HCT116 (cell line): Measurements from ENCODE around the gene CHRNB1. TPM values are rescaled to one million over a fixed set of nuclear protein-coding genes. Genes with fewer than 3 reads are reported as not detected.

Source experiments
- ATAC-seq: fragments of 200-7000 bp; cut with Tn5 transposase; 2 replicates; pipeline ENCODE4 v1.9.1; 2020; ENCODE audit warnings: mild to moderate bottlenecking, moderate library complexity
- BruUV-seq: library from RNA; stranded (reverse); fragments of 400-500 nt; replicated peaks from 2 replicates; lab custom pipeline; 2021; lab: Mats Ljungman, UMichigan
- CTCF ChIA-PET: fragments of 300-600 bp; sonication (Branson Sonifier 250); formaldehyde crosslinking; loops from one replicate; lab custom pipeline; 2021; ENCODE audit warnings: antibody characterized with exemption; lab: Charles Lee
- POLR2A ChIA-PET: fragments of 300-600, 350-600 bp; sonication (Branson Sonifier 250); formaldehyde crosslinking; loops from one replicate; lab custom pipeline; 2021; ENCODE audit warnings: antibody characterized with exemption; lab: Charles Lee
- RAD21 ChIA-PET, 2 experiments: fragments of 300-600 bp; sonication (Branson Sonifier 250); formaldehyde crosslinking; loops; one replicate each; lab custom pipeline; 2023; ENCODE audit warnings: low total read pairs in 2 of 2; ENCODE audit not compliant: uncharacterized antibody in 2 of 2, unreplicated experiment in 2 of 2, low non-redundant PET in 1 of 2; lab: Charles Lee
- DNase-seq: peaks from one replicate; pipeline ENCODE4 v3.0.0-alpha.2; 2010; ENCODE audit warnings: low read depth, low spot score
- H2AFZ ChIP-seq: fragments of 200-600 bp; shearing (Covaris generic), sonication (generic); 2 replicates; pipeline ENCODE4 v1.6.1; 2017; ENCODE audit warnings: low read depth, mixed run types, mixed read lengths, antibody characterized with exemption, low read length; ENCODE audit not compliant: poor library complexity, severe bottlenecking
- H3K27ac ChIP-seq: 2 replicates; pipeline ENCODE4 v1.5.1; 2012; ENCODE audit warnings: low read depth, low read length
- H3K27me3 ChIP-seq: fragments of 200-600 bp; sonication (generic); 2 replicates; pipeline ENCODE4 v1.6.1; 2016; ENCODE audit warnings: mixed run types, low read length, mixed read lengths; ENCODE audit not compliant: insufficient read depth
- H3K36me3 ChIP-seq, 2 experiments: fragments of 200-500 bp in 1 of 2; fragments of 200-600 bp in 1 of 2; sonication (Bioruptor generic) in 1 of 2; sonication (generic) in 1 of 2; 2 replicates each; pipeline versions ENCODE4 v1.5.1 to v1.6.1; 2014 to 2016; ENCODE audit warnings: low read length in 2 of 2, inconsistent platforms in 1 of 2, mixed read lengths in 1 of 2, mixed run types in 1 of 2; ENCODE audit not compliant: insufficient read depth in 2 of 2, control insufficient read depth in 1 of 2
- H3K4me1 ChIP-seq, 2 experiments: fragments of 200-600 bp in 1 of 2; sonication (generic) in 1 of 2; 2 replicates each; pipeline versions ENCODE4 v1.5.1 to v1.6.1; 2012 to 2017; ENCODE audit warnings: low read length in 2 of 2, inconsistent platforms in 1 of 2, mild to moderate bottlenecking in 1 of 2, mixed read lengths in 1 of 2, mixed run types in 1 of 2, moderate library complexity in 1 of 2; ENCODE audit not compliant: insufficient read depth in 2 of 2, control insufficient read depth in 1 of 2
- H3K4me2 ChIP-seq: fragments of 200-600 bp; sonication (generic); 2 replicates; pipeline ENCODE4 v1.6.1; 2017; ENCODE audit warnings: mixed run types, low read length, mixed read lengths
- H3K4me3 ChIP-seq, 2 experiments: fragments of 200-600 bp in 1 of 2; sonication (generic) in 1 of 2; replicated peaks in 1 of 2; 2 replicates each; pipeline ENCODE4 v1.5.1; 2011 to 2016; ENCODE audit warnings: low read length in 2 of 2, control low read depth in 1 of 2, low read depth in 1 of 2, mild to moderate bottlenecking in 1 of 2, mixed read lengths in 1 of 2, mixed run types in 1 of 2
- H3K79me2 ChIP-seq: fragments of 200-600 bp; sonication (generic); 2 replicates; pipeline ENCODE4 v1.6.1; 2017; ENCODE audit warnings: mild to moderate bottlenecking, mixed run types, low read length, moderate library complexity, mixed read lengths; ENCODE audit not compliant: insufficient read depth
- H3K9ac ChIP-seq: fragments of 200-600 bp; sonication (generic); 2 replicates; pipeline ENCODE4 v1.6.1; 2016; ENCODE audit warnings: low read length, mixed read lengths
- H3K9me2 ChIP-seq: fragments of 200-600 bp; sonication (generic), shearing (Covaris generic); 2 replicates; pipeline ENCODE4 v1.6.1; 2017; ENCODE audit warnings: mixed run types, mild to moderate bottlenecking, moderate library complexity; ENCODE audit not compliant: insufficient read depth
- H3K9me3 ChIP-seq, 2 experiments: fragments of 200-500 bp in 1 of 2; fragments of 200-600 bp in 1 of 2; sonication (Bioruptor generic) in 1 of 2; sonication (generic) in 1 of 2; 2 replicates each; pipeline ENCODE4 v1.6.1; 2014 to 2017; ENCODE audit warnings: low read length in 2 of 2, mixed read lengths in 2 of 2, inconsistent platforms in 1 of 2, low read depth in 1 of 2, mild to moderate bottlenecking in 1 of 2, mixed run types in 1 of 2, moderate library complexity in 1 of 2; ENCODE audit not compliant: control insufficient read depth in 1 of 2, insufficient read depth in 1 of 2
- H4K20me1 ChIP-seq: fragments of 200-600 bp; sonication (generic), shearing (Covaris generic); 2 replicates; pipeline ENCODE4 v1.6.1; 2017; ENCODE audit warnings: mixed run types, mild to moderate bottlenecking, moderate library complexity; ENCODE audit not compliant: insufficient read depth
- ATF3 ChIP-seq: IDR thresholded peaks from 2 replicates; pipeline ENCODE4 v1.6.1; 2012
- CBX3 ChIP-seq: IDR thresholded peaks from 2 replicates; pipeline ENCODE4 v1.6.1; 2012; ENCODE audit warnings: low read depth
- EGR1 ChIP-seq: IDR thresholded peaks from 2 replicates; pipeline ENCODE4 v1.6.1; 2012; ENCODE audit warnings: low read depth
- ELF1 ChIP-seq: IDR thresholded peaks from 2 replicates; pipeline ENCODE4 v1.6.1; 2012; ENCODE audit warnings: low read depth, borderline replicate concordance
- JUND ChIP-seq: IDR thresholded peaks from 2 replicates; pipeline ENCODE4 v1.6.1; 2012
- POLR2A ChIP-seq: IDR thresholded peaks from 2 replicates; pipeline ENCODE4 v1.7.0; 2011; ENCODE audit warnings: borderline replicate concordance; ENCODE audit not compliant: insufficient read depth, insufficient read length; ENCODE audit errors: extremely low read depth
- RAD21 ChIP-seq: IDR thresholded peaks from 2 replicates; pipeline ENCODE4 v1.6.1; 2012; ENCODE audit warnings: low read depth, mild to moderate bottlenecking
- REST ChIP-seq: IDR thresholded peaks from 2 replicates; pipeline ENCODE4 v1.6.1; 2012; ENCODE audit warnings: low read depth
- SIN3A ChIP-seq: IDR thresholded peaks from 2 replicates; pipeline ENCODE4 v1.6.1; 2012; ENCODE audit warnings: low read depth
- SP1 ChIP-seq: IDR thresholded peaks from 2 replicates; pipeline ENCODE4 v1.6.1; 2012; ENCODE audit warnings: low read depth
- TCF7L2 ChIP-seq: IDR thresholded peaks from 2 replicates; pipeline ENCODE4 v1.7.0; 2011; ENCODE audit warnings: borderline replicate concordance, inconsistent platforms; ENCODE audit not compliant: insufficient read depth, insufficient read length; ENCODE audit errors: extremely low read depth
- YY1 ChIP-seq: IDR thresholded peaks from 2 replicates; pipeline ENCODE4 v1.6.1; 2011; ENCODE audit warnings: low read length, low read depth, moderate library complexity, mild to moderate bottlenecking; ENCODE audit not compliant: insufficient replicate concordance; ENCODE audit errors: extremely low read depth
- ZBTB33 ChIP-seq: IDR thresholded peaks from 2 replicates; pipeline ENCODE4 v1.6.1; 2011; ENCODE audit warnings: mild to moderate bottlenecking, low read length, moderate library complexity; ENCODE audit not compliant: insufficient replicate concordance; ENCODE audit errors: extremely low read depth
- ZFX ChIP-seq: fragments of 450-650 bp; IDR thresholded peaks from 2 replicates; pipeline ENCODE4 v1.6.1; 2017
- ZNF274 ChIP-seq: fragments of 200-500 bp; sonication (Bioruptor generic); IDR thresholded peaks from 2 replicates; pipeline ENCODE4 v1.6.1; 2014; ENCODE audit warnings: mild to moderate bottlenecking, low read depth, low read length, inconsistent platforms
- intact Hi-C: fragments of 100-400 bp; cut with micrococcal nuclease; formaldehyde crosslinking; loops from 2 replicates; pipeline ENCODE4 v1.10.0; 2022
- total RNA-seq: library from RNA; stranded (reverse); gene quantifications from one replicate; pipeline ENCODE4 v1.2.1, GENCODE V29; 2021; ENCODE audit not compliant: unreplicated experiment

The CHRNB1 gene
- total RNA-seq, 1 experiment from 2014 or later = 10.4 TPM

- ChIA-PET RAD21 (no interaction called here), CTCF (no interaction called here), POLR2A (no interaction called here)
- TF ChIP-seq JUND (no peak), POLR2A (no peak), EGR1 (no peak), RAD21 (no peak), YY1 (no peak), SIN3A (no peak), SP1 (no peak), CBX3 (no peak), ATF3 (no peak), TCF7L2 (no peak), ZFX (no peak)
- no peaks in the 10 kb centered on the region for H4K20me1 ChIP-seq
- H3K4me1 ChIP-seq = no peaks in the 10 kb centered on the region
- DNase-seq (no peak), ATAC-seq (no peak)
- no peak overlapping the region for H2AFZ ChIP-seq
- H3K4me3 ChIP-seq = no peak overlapping the region
- intact Hi-C loops = no loop called here
- H3K27me3 ChIP-seq = no peaks in the 10 kb centered on the region
- H3K4me2 ChIP-seq = no peak overlapping the region
- no peak overlapping the region for H3K27ac ChIP-seq
- H3K9ac ChIP-seq = no peak overlapping the region
- H3K79me2 ChIP-seq = no peaks in the 10 kb centered on the region
- no peaks in the 10 kb centered on the region for H3K36me3 ChIP-seq
- no peaks in the 10 kb centered on the region for H3K9me3 ChIP-seq
- no peaks in the 10 kb centered on the region for H3K9me2 ChIP-seq
- BruUV-seq = no TSS peak
Observed at GRCh38 chr17:7423679-7424078, 21.2 kb upstream of the CHRNB1 start.

GRCh38 chr17:7425316-7425715 lies 19.5 kb upstream of the CHRNB1 start, which contains the start of gene SPEM2:
SPEM2 (plus strand) TSS chr17:7425616; CDS start chr17:7425689, 73 bp downstream.
- no peak within 1 kb of the TSS for H3K9ac ChIP-seq
- no peaks in the 10 kb centered on the region for H3K79me2 ChIP-seq
- H3K9me3 ChIP-seq = no peaks in the 10 kb centered on the region
- no TSS peak for BruUV-seq
- H3K27ac ChIP-seq = no peak within 1 kb of the TSS
- H3K36me3 ChIP-seq = no peaks in the 10 kb centered on the region
- no peaks in the 10 kb centered on the region for H4K20me1 ChIP-seq
- no peak within 1 kb of the TSS for H3K4me3 ChIP-seq
- POLR2A ChIA-PET = interaction anchor here (1.0 kb wide), 1 partner anchor 11 kb away, joined by 4 read pairs; no protein-coding TSS in a partner anchor
- no peaks in the 10 kb centered on the region for H3K27me3 ChIP-seq
- intact Hi-C loops = no loop called here
- H2AFZ ChIP-seq = no peak within 1 kb of the TSS
- RAD21 ChIA-PET = no interaction called here
- CTCF ChIA-PET = no interaction called here
- DNase-seq (no peak), ATAC-seq (no peak)
- H3K4me1 ChIP-seq = no peaks in the 10 kb centered on the region
- no peaks in the 10 kb centered on the region for H3K9me2 ChIP-seq
- no peak within 1 kb of the TSS for H3K4me2 ChIP-seq
- no peak for TF ChIP-seq TCF7L2
- no peak for TF ChIP-seq POLR2A
- no peak for TF ChIP-seq CBX3
- no peak for TF ChIP-seq ZNF274
- no peak for TF ChIP-seq ATF3
- TF ChIP-seq YY1 = no peak
- no peak for TF ChIP-seq ZBTB33
- TF ChIP-seq ELF1 = no peak
- no peak for TF ChIP-seq REST
